Ovary (tissue), 9 donors: ENCODE data around the gene CPNE6. TPM values are rescaled to one million over a fixed set of nuclear protein-coding genes. Genes with fewer than 3 reads are reported as not detected.

Experiments
- DNase-seq, 5 donors: peaks; one replicate each; pipeline ENCODE4 v3.0.0-alpha.2; 2019 to 2020
- H3K27ac ChIP-seq, 2 donors: fragments of 200-600 bp; one replicate each; pipeline versions ENCODE4 v1.5.1 to v1.8.0; 2019 to 2022
- H3K27me3 ChIP-seq: fragments of 200-600 bp; one replicate; pipeline ENCODE4 v1.8.0; 2022
- H3K36me3 ChIP-seq: fragments of 200-600 bp; sonication (generic); one replicate; pipeline ENCODE4 v1.5.1; 2019
- H3K4me1 ChIP-seq: one replicate; pipeline ENCODE4 v1.8.1; 2013; ENCODE audit warnings: mild to moderate bottlenecking, moderate library complexity; ENCODE audit not compliant: insufficient read depth
- H3K4me3 ChIP-seq: fragments of 200-600 bp; sonication (generic); one replicate; pipeline ENCODE4 v1.5.1; 2017
- H3K9me3 ChIP-seq, 2 donors: fragments of 200-600 bp in 1 of 2; sonication (generic) in 1 of 2; one replicate each; pipeline versions ENCODE4 v1.5.1 to v1.8.1; 2013 to 2019; ENCODE audit warnings: mild to moderate bottlenecking in 1 of 2, moderate library complexity in 1 of 2
- EP300 ChIP-seq: sonication (generic); formaldehyde crosslinking; IDR thresholded peaks from one replicate; pipeline ENCODE4 v1.6.1; 2017; ENCODE audit warnings: antibody characterized with exemption
- POLR2A ChIP-seq: fragments of 450-650 bp; IDR thresholded peaks from one replicate; pipeline ENCODE4 v1.6.1; 2017; ENCODE audit warnings: antibody characterized with exemption, mild to moderate bottlenecking, moderate library complexity
- WGBS, 3 donors: extraction: QIAGEN DNeasy Blood & Tissue Kit in 1 of 3; methylation state at CpG; one replicate each; pipeline versions ENCODE4 v1.1.5 to v1.1.7; 2013 to 2017; 5-methylcytosine and 5-hydroxymethylcytosine counted together
- intact Hi-C, 4 donors: fragments of 100-400 bp; cut with DNase I; formaldehyde crosslinking; loops; one replicate each; pipeline versions ENCODE4 v1.11.0 to v1.15.1; 2022 to 2023
- polyA plus RNA-seq, 2 donors: library from polyadenylated mRNA; stranded (reverse); fragments of 200-250 nt in 1 of 2; fragments of 350-450 nt in 1 of 2; fragmentation: Illumina TruSeq in 1 of 2; extraction: RNeasy Lipid Tissue Mini Kit (QIAGEN cat#74804) in 1 of 2; gene quantifications; one replicate each; pipeline ENCODE4 v1.2.3, GENCODE V29; 2013 to 2014
- total RNA-seq, 7 donors: library from RNA; depleted of rRNA in 2 of 7; stranded (reverse); fragments of >200 nt in 2 of 7; fragmentation: NEBNext Ultra II Directional in 3 of 7; extraction: Animal tissue kit (Norgen Biotek cat#: 25700) in 3 of 7; gene quantifications; one replicate each; pipeline versions ENCODE4 v1.1.0 to v1.2.4, GENCODE V29; 2016 to 2023
- TF ChIP-seq, protein P1 (sequence below), 3 donors: fragments of 450-650 bp in 2 of 3; fragments of 200-600 bp in 1 of 3; IDR thresholded peaks; one replicate each; pipeline versions ENCODE4 v1.5.1 to v1.8.0; 2016 to 2022; ENCODE audit warnings: antibody characterized with exemption in 3 of 3, mild to moderate bottlenecking in 1 of 3
- donor health status: DM: no; HTN: no; CAD: no; lungs with moderate emphysema.
- donor health status: DM: no; HTN: no; CAD: no.
- donor health status: Bipolar disorder and iron deficiency.
- donor health status: DM: yes; HTN: yes; CAD: no.
- donor health status: DM: no; HTN: no; CAD: no.
- donor health status: DM: yes; HTN: yes; CAD: no.

Gene CPNE6
- total and polyA plus RNA-seq, 9 donors: 0.08 to 0.71 (median 0.55) TPM; not detected in 6

- intact Hi-C loops: loop anchor here in 1 of 4 donors (10.0 kb wide), 1 partner anchor 114 kb away; the partner anchor contains the start of gene DHRS4L2
- peak in 1 of 5 donors; percentile 26 for DNase-seq
- TF ChIP-seq, protein P1, sequence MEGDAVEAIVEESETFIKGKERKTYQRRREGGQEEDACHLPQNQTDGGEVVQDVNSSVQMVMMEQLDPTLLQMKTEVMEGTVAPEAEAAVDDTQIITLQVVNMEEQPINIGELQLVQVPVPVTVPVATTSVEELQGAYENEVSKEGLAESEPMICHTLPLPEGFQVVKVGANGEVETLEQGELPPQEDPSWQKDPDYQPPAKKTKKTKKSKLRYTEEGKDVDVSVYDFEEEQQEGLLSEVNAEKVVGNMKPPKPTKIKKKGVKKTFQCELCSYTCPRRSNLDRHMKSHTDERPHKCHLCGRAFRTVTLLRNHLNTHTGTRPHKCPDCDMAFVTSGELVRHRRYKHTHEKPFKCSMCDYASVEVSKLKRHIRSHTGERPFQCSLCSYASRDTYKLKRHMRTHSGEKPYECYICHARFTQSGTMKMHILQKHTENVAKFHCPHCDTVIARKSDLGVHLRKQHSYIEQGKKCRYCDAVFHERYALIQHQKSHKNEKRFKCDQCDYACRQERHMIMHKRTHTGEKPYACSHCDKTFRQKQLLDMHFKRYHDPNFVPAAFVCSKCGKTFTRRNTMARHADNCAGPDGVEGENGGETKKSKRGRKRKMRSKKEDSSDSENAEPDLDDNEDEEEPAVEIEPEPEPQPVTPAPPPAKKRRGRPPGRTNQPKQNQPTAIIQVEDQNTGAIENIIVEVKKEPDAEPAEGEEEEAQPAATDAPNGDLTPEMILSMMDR (IDR thresholded peaks at IDR 0.05): no peak
- no peaks in the 10 kb centered on the region for H3K4me1 ChIP-seq
- H3K4me3 ChIP-seq: no peak overlapping the region
- no peaks in the 10 kb centered on the region for H3K27me3 ChIP-seq
- no peak overlapping the region for H3K27ac ChIP-seq
- H3K9me3 ChIP-seq: no peaks in the 10 kb centered on the region
- no peaks in the 10 kb centered on the region for H3K36me3 ChIP-seq
- WGBS, 3 donors: 89 to 90% (median 89%) methylated on average over 17 of the region's 17 CpGs
These were observed 27.8 kb downstream of the CPNE6 start for GRCh38 chr14:24098927-24099813.

GRCh38 chr14:24100197-24100981, 29.0 kb downstream of the CPNE6 start:
- no peak overlapping the region for H3K4me3 ChIP-seq
- H3K27ac ChIP-seq: no peak overlapping the region
- H3K36me3 ChIP-seq: no peaks in the 10 kb centered on the region
- intact Hi-C loops: loop anchor here in 3 of 4 donors (5.0 to 10.0 kb wide), 2 partner anchors 38 to 46 kb away; partner anchors contain the start of gene CARMIL3 (in 2 of the 3)
- 78 to 87% (median 80%) methylated on average over 4 of the region's 4 CpGs for WGBS, 3 donors
- TF ChIP-seq, protein P1 (IDR thresholded peaks at IDR 0.05): no peak
- TF ChIP-seq EP300 (no peak), POLR2A (no peak)
- H3K4me1 ChIP-seq: no peaks in the 10 kb centered on the region
- H3K9me3 ChIP-seq: no peaks in the 10 kb centered on the region
- H3K27me3 ChIP-seq: no peaks in the 10 kb centered on the region
- DNase-seq: no peak

GRCh38 chr14:24100982-24101494, 29.7 kb downstream of the CPNE6 start:
- WGBS, 3 donors: 83 to 100% (median 93%) methylated on average over 3 of the region's 3 CpGs
- Histone ChIP-seq H3K4me3 (no peak overlapping the region), H3K4me1 (no peaks in the 10 kb centered on the region), H3K9me3 (no peaks in the 10 kb centered on the region), H3K27ac (no peak overlapping the region), H3K36me3 (no peaks in the 10 kb centered on the region), H3K27me3 (no peaks in the 10 kb centered on the region)
- intact Hi-C loops: loop anchor here in 3 of 4 donors (5.0 to 10.0 kb wide), 2 partner anchors 39 to 46 kb away; partner anchors contain the start of gene CARMIL3 (in 2 of the 3)
- DNase-seq: no peak
- TF ChIP-seq POLR2A (no peak), EP300 (no peak)
- TF ChIP-seq, protein P1 (IDR thresholded peaks at IDR 0.05): no peak

- Histone ChIP-seq H3K27me3 (no peaks in the 10 kb centered on the region), H3K27ac (no peak overlapping the region), H3K4me3 (no peak overlapping the region), H3K4me1 (no peaks in the 10 kb centered on the region), H3K36me3 (no peaks in the 10 kb centered on the region), H3K9me3 (no peaks in the 10 kb centered on the region)
- TF ChIP-seq, protein P1 (IDR thresholded peaks at IDR 0.05): no peak
- no peak for TF ChIP-seq EP300
- no peak for TF ChIP-seq POLR2A
- WGBS, 3 donors: 76 to 91% (median 83%) methylated on average over 7 of the region's 7 CpGs
- DNase-seq: peak in 1 of 5 donors; percentile 6
- intact Hi-C loops: loop anchor here in 3 of 4 donors (5.0 to 10.0 kb wide), 2 partner anchors 40 to 48 kb away; partner anchors contain the start of gene CARMIL3 (in 2 of the 3)
These were observed 31.1 kb downstream of the CPNE6 start for GRCh38 chr14:24102357-24103048.
